GM19043 (cell line): ENCODE data around the gene ZNF598.
"Not testable (repeated sequence)": the region's sequence is repeated elsewhere in the genome, so short reads cannot be mapped to it uniquely, and the experiment has no call there.

Source experiments
- ATAC-seq: cut with Tn5 transposase; IDR thresholded peaks from one replicate; pipeline ENCODE4 v1.9.1; 2021; ENCODE audit warnings: low read depth; ENCODE audit not compliant: unreplicated experiment

Gene ZNF598

GRCh38 chr16:2040787-2041522 is 31.3 kb upstream of the ZNF598 start:
- ATAC-seq, result no peak

GRCh38 chr16:2040041-2040786 is 30.6 kb upstream of the ZNF598 start:
- no peak for ATAC-seq

GRCh38 chr16:2039274-2040031 is 29.8 kb upstream of the ZNF598 start:
- ATAC-seq, result no peak

GRCh38 chr16:2038382-2039231 is 29.0 kb upstream of the ZNF598 start:
- no peak for ATAC-seq

DNA sequence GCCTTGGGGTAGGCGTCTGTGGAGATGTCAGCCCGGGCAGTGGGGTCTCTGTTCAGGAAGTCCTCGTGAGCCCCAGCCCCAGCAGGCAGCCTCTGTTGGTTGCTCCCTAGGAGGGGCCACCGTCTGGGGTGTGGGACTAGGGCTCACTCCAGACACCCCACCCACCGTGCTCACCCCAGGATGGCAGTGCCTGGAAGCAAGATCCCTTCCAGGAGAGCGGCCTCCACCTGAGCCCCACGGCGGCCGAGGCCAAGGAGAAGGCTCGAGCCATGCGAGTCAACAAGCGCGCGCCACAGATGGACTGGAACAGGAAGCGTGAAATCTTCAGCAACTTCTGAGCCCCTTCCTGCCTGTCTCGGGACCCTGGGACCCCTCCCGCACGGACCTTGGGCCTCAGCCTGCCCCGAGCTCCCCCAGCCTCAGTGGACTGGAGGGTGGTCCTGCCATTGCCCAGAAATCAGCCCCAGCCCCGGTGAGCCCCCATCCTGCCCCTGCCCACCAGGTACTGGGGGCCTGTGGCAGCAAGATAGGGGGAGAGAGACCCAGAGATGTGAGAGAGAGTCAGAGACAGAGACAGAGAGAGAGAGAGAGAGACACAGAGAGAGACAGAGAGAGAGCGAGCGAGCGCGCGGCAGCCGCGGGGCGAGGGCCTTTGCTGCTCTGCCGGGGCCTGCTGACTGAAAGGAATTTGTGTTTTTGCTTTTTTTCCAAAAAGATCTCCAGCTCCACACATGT is 28.2 kb upstream of the ZNF598 start:
- no peak for ATAC-seq

DNA sequence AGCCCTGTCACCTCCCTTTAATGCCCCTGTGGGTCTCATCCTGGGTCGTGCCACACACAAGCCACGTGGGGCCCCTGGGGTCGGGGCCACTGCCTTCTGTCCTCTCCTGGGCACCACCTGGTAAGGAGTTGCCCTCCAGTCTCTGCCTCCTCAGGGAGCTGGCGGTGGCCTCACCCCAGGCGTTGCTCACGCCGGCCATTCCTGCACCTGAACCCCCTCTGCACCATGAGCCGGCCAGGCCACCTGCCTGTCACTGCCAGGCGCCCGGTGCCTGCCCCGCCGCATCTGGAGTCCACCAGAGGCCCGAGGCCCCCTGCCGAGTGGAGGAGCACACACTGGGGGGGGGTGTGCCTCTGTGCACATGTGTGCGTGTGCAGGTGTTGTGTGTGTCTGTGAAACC is 27.5 kb upstream of the ZNF598 start:
- no peak for ATAC-seq

DNA sequence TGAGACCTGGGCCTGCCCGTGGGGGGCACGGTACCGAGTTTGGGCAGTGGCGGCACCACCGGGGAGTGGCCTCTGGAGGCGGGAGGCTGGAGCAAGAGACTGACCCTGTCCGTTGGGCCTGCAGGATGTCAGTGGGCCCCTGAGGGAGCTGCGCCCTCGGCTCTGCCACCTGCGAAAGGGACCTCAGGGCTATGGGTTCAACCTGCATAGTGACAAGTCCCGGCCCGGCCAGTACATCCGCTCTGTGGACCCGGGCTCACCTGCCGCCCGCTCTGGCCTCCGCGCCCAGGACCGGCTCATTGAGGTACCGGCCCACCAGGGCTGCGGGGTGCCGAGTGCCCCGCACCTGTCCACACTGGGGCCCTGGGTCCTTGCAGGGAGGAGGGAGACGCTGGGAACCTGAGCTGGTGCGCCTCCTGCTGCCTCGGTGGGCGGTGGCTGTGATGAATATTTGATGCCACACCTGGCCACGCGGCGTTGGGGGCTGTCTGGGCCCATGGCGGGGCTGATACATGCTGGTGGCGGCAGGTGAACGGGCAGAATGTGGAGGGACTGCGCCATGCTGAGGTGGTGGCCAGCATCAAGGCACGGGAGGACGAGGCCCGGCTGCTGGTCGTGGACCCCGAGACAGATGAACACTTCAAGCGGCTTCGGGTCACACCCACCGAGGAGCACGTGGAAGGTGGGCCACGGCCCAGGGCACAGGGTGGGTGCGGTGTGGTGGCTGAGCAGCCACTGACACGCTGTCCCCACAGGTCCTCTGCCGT is 26.8 kb upstream of the ZNF598 start:
- ATAC-seq, result no peak

DNA sequence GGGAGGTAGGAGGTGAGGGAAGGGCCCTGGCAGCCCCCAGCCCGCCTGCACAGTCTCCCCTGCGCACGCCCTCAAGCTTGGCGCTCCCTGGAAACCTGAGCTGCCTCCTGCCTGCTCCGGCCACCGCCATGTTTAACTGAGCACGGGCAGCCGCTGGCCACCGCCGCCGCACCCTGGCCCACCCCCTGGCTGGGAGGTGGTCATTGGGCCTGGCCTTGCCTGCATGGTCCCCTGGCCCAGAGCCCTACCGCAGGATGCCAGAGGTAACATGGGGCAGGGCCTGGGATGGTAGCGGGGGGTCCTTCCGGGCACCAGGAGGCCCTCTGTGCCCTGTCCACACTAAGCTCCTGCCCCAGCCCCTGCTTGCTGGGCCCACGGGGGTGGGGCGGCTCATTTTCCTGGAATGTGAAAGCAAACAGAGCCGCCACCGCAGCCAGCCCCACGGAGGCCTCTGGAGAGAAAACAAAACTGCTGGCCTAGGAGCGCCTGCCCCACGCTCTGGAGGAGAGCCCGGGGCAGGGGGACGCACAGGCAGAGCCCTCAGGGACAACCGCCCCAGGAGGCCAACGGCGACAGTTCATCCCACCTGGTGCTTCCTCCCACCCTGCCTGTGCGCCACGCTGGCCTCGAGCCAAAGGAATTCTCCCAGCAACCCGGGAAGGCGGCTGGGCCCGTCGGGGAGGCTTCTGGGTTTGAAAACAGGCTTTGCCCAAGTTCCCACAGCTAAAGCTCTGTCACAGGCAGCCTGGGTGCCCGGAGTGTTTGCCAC is 26.0 kb upstream of the ZNF598 start:
- no peak for ATAC-seq

DNA sequence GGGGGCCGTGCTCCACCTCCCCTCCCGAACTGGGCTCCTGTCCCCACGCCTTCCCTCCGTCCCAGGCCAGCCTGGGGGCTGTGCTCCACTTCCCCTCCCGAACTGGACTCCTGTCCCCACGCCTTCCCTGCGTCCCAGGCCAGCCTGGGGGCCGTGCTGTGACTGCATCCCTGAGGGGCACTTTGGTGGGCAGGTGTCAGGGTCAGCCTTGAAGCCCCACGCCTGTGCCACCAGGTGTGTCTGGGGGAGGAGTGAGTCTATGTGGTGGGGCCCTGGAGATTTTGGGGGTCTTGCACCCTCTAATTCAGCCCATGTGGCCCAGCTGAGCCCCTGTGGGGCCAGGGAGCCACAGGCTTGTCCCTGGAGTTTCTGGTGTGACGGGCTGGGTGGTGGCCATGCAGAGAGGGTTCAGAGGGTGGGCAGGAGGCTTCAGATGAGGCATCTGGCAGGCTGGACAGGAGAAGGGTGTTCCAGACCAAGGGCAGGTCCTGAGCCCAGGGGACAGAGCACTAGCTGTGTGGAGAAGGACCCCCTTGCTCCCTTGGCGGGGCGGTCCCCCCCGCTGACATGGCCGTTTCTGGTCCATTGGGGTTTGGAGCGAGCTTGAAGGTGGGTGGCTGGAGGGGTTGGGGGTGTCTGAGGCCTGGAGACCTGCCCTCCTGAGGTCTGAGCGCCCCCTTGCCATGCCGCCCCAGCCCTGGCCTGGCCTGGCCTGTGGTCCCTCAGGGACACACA is 25.2 kb upstream of the ZNF598 start:
- no peak for ATAC-seq

DNA sequence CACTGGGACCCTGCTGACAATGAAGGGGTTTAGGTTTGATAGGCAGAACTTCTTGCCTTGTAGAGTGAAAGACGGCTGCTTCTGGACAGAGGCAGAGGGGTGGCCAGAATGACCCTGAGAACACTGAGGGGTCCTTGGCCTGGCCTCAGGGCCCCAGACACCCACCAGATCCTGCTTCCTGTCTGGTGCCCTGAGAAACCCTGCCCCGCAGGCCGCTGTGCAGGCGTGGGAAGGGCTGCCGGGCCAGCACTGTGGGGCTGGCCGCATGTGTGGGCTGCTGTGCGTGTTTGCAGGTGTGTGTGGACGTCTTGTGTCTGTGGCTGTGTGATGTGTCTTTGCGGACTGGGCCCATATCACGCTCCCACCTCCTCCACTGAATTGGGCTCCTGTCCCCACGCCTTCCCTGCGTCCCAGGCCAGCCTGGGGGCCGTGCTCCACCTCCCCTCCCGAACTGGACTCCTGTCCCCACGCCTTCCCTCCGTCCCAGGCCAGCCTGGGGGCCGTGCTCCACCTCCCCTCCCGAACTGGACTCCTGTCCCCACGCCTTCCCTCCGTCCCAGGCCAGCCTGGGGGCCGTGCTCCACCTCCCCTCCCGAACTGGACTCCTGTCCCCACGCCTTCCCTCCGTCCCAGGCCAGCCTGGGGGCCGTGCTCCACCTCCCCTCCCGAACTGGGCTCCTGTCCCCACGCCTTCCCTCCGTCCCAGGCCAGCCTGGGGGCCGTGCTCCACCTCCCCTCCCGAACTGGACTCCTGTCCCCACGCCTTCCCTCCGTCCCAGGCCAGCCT is 24.5 kb upstream of the ZNF598 start:
- ATAC-seq, result not testable (repeated sequence)

GRCh38 chr16:2033057-2033908 is 23.7 kb upstream of the ZNF598 start:
- ATAC-seq, result no peak

- ATAC-seq, result no peak
These were observed 22.9 kb upstream of the ZNF598 start for GRCh38 chr16:2032285-2033056.

- ATAC-seq, result no peak
These were observed 21.5 kb upstream of the ZNF598 start for GRCh38 chr16:2031081-2031577.

DNA sequence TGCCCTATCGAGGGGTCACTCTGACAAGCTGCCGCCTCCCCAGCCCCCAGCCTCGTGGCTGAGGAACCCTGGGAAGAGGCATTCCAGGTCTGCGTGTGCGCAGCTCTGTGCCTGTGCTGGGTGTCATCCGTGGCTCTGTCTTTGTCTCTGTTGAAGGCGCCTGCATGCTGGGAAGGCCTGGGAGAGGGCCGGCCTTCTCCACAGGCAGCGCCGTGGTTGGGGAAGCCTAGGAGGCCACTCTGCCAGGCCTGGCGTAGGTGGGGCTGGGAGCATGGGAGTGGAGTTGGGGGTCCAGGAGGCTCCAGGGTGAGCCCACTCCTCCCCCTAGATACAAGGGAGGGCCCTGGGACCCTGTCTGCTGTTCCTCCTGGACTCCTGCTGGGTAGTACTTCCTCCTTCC is 20.4 kb upstream of the ZNF598 start:
- ATAC-seq, result no peak

GRCh38 chr16:2029350-2029749 is 19.7 kb upstream of the ZNF598 start:
- no peak for ATAC-seq
